ENCODE data around the gene RSAD1.
A peak's percentile ranks its signal among the peaks of the same experiment; 100 is the strongest.

DNA sequence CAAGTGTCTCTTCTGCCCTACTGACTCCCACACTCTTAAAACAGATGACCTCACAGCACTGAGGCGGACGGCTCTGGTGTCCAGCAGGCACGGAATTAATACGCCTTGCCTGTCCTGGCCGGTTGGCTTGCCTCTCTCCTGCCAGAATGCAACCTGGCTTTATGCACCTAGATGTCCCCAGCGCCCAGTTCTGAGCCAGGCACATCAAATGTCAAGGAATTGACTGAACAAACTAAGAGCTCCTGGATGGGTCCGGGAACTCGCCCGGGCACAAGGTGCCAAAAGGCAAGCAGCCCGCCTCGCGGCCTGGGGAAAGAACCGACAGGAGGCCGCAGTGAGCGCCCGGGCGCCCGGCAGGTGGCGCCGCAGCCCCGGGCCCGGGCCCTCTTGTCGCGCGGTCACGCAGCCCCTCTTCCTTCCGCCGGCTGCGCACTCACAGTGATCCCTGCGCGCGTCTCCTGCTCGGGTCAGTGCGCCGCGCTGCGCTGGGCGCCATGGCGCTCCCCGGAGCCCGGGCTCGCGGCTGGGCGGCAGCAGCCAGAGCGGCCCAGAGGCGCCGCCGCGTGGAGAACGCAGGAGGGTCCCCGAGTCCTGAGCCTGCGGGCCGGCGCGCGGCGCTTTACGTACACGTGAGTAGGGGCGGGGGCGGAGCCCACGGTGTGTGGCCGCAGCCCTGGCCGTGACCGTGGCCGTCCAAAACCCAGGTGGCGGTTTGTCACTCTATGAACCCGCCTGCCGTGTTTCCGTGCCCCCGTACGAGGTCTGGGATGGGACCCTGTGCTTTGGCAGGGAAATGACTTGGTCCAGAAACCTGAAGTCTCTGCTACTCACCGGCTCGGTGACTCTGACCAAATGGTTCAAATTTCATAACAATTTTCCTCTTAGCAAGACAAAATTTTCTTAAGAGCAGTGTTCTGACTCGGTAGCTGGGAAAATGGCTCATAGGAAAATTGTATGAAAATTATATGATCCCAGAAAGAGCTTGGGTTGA, at the start of gene RSAD1:
- TF ChIP-seq, protein P1, sequence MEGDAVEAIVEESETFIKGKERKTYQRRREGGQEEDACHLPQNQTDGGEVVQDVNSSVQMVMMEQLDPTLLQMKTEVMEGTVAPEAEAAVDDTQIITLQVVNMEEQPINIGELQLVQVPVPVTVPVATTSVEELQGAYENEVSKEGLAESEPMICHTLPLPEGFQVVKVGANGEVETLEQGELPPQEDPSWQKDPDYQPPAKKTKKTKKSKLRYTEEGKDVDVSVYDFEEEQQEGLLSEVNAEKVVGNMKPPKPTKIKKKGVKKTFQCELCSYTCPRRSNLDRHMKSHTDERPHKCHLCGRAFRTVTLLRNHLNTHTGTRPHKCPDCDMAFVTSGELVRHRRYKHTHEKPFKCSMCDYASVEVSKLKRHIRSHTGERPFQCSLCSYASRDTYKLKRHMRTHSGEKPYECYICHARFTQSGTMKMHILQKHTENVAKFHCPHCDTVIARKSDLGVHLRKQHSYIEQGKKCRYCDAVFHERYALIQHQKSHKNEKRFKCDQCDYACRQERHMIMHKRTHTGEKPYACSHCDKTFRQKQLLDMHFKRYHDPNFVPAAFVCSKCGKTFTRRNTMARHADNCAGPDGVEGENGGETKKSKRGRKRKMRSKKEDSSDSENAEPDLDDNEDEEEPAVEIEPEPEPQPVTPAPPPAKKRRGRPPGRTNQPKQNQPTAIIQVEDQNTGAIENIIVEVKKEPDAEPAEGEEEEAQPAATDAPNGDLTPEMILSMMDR (IDR thresholded peaks at IDR 0.05), result peak; percentile 69 to 98
- peak; percentile 59 to 90 for TF ChIP-seq POLR2A (IDR thresholded peaks at IDR 0.05)

Measured in suprapubic skin (tissue), 3 donors.